PC-9 (cell line): ENCODE results near the gene BCL2L1. TPM values are rescaled to one million over a fixed set of nuclear protein-coding genes. Genes with fewer than 3 reads are reported as not detected.

Experiments
- BruUV-seq: library from RNA; stranded (reverse); fragments of 400-500 nt; replicated peaks from 2 replicates; lab custom pipeline; 2021; lab: Mats Ljungman, UMichigan
- CTCF ChIA-PET: fragments of 300-600 bp; sonication (Branson Sonifier 250); formaldehyde crosslinking; loops from one replicate; lab custom pipeline; 2022; ENCODE audit warnings: antibody characterized with exemption; lab: Charles Lee
- POLR2A ChIA-PET: fragments of 300-600 bp; sonication (Branson Sonifier 250); formaldehyde crosslinking; loops from one replicate; lab custom pipeline; 2022; ENCODE audit warnings: antibody characterized with exemption; ENCODE audit not compliant: unreplicated experiment; lab: Charles Lee
- DNase-seq, 2 experiments: peaks; one replicate each; pipeline versions ENCODE4 v3.0.0 to v3.0.0-alpha.2; 2015 to 2022; ENCODE audit warnings: mixed read lengths in 1 of 2
- H2AFZ ChIP-seq: fragments of 200-600 bp; sonication (generic); 2 replicates; pipeline ENCODE4 v1.8.1; 2017; ENCODE audit warnings: antibody characterized with exemption
- H3F3A ChIP-seq: fragments of 200-600 bp; sonication (generic); 2 replicates; pipeline ENCODE4 v1.8.1; 2017; ENCODE audit warnings: antibody characterized with exemption, mild to moderate bottlenecking, low read depth; ENCODE audit not compliant: insufficient read depth
- H3K27ac ChIP-seq: fragments of 200-600 bp; sonication (generic); 2 replicates; pipeline ENCODE4 v1.6.1; 2016; ENCODE audit warnings: mixed run types
- H3K27me3 ChIP-seq: fragments of 200-600 bp; sonication (generic); 2 replicates; pipeline ENCODE4 v1.6.1; 2016; ENCODE audit warnings: low read depth, mixed run types; ENCODE audit not compliant: insufficient read depth
- H3K36me3 ChIP-seq: fragments of 200-600 bp; sonication (generic); 2 replicates; pipeline ENCODE4 v1.6.1; 2016; ENCODE audit warnings: low read depth, mixed run types
- H3K4me1 ChIP-seq: fragments of 200-600 bp; sonication (generic); replicated peaks from 2 replicates; pipeline ENCODE4 v1.6.1; 2016; ENCODE audit warnings: mixed run types; ENCODE audit not compliant: insufficient read depth
- H3K4me2 ChIP-seq: fragments of 200-600 bp; sonication (generic); 2 replicates; pipeline ENCODE4 v1.6.1; 2017; ENCODE audit warnings: mixed run types
- H3K4me3 ChIP-seq: fragments of 200-600 bp; sonication (generic); 2 replicates; pipeline ENCODE4 v1.6.1; 2016; ENCODE audit warnings: mixed run types
- H3K79me2 ChIP-seq: fragments of 200-600 bp; sonication (generic); 2 replicates; pipeline ENCODE4 v1.6.1; 2017; ENCODE audit warnings: low read depth, mixed run types
- H3K9me2 ChIP-seq: fragments of 200-600 bp; sonication (generic); 2 replicates; pipeline ENCODE4 v1.8.1; 2017; ENCODE audit warnings: mild to moderate bottlenecking; ENCODE audit not compliant: insufficient read depth
- H3K9me3 ChIP-seq: fragments of 200-600 bp; sonication (generic); 2 replicates; pipeline ENCODE4 v1.8.1; 2016; ENCODE audit warnings: low read depth; ENCODE audit not compliant: insufficient read depth
- H4K20me1 ChIP-seq: fragments of 200-600 bp; sonication (generic); 2 replicates; pipeline ENCODE4 v1.8.1; 2017; ENCODE audit not compliant: insufficient read depth
- EZH2 ChIP-seq: fragments of 200-600 bp; sonication (generic); IDR thresholded peaks from 2 replicates; pipeline ENCODE4 v1.8.0; 2017; ENCODE audit warnings: antibody characterized with exemption, low read depth
- intact Hi-C: fragments of 100-400 bp; cut with micrococcal nuclease; formaldehyde crosslinking; loops from one replicate; pipeline ENCODE4 v1.10.0; 2022; ENCODE audit not compliant: unreplicated experiment
- total RNA-seq: library from RNA; stranded (reverse); gene quantifications from 2 replicates; pipeline ENCODE4 v1.2.3, GENCODE V29; 2021
- TF ChIP-seq, protein P1 (sequence below): fragments of 200-600 bp; sonication (generic); conservative IDR thresholded peaks from 2 replicates; pipeline ENCODE4 v1.6.1; 2017; ENCODE audit warnings: mixed run types, antibody characterized with exemption, mild to moderate bottlenecking, moderate library complexity

Gene BCL2L1
- total RNA-seq, 1 experiment from 2014 or later: 125 TPM

GRCh38 chr20:31719644-31720485, 2.8 kb downstream of the BCL2L1 start:
- Histone ChIP-seq H3K4me2 (peak overlapping the region; percentile 97), H2AFZ (no peak overlapping the region), H3K79me2 (peaks cover 84% of the 10 kb centered on the region), H3K9me3 (no peaks in the 10 kb centered on the region), H3F3A (peaks cover 69% of the 10 kb centered on the region), H3K4me1 (peaks cover 42% of the 10 kb centered on the region), H3K36me3 (peaks cover 48% of the 10 kb centered on the region), H3K9me2 (no peaks in the 10 kb centered on the region), H3K27me3 (no peaks in the 10 kb centered on the region), H4K20me1 (no peaks in the 10 kb centered on the region), H3K4me3 (peak overlapping the region; percentile 88), H3K27ac (peak overlapping the region; percentile 99)
- ChIA-PET CTCF (interaction anchor here (0.7 to 2.4 kb wide), 6 partner anchors 9 to 86 kb away, joined by 3 to 14 read pairs (median 8); no protein-coding TSS in a partner anchor), POLR2A (interaction anchor here (0.5 to 2.3 kb wide), 14 partner anchors 11 to 1204 kb away, joined by 3 to 13 read pairs (median 4); no protein-coding TSS in a partner anchor)
- BruUV-seq: no TSS peak
- DNase-seq: peak; percentile 82 to 94
- intact Hi-C loops: loop anchor here (1.0 kb wide), 4 partner anchors 8 to 42 kb away; no protein-coding TSS in a partner anchor
- TF ChIP-seq EZH2: no peak
- TF ChIP-seq, protein P1, sequence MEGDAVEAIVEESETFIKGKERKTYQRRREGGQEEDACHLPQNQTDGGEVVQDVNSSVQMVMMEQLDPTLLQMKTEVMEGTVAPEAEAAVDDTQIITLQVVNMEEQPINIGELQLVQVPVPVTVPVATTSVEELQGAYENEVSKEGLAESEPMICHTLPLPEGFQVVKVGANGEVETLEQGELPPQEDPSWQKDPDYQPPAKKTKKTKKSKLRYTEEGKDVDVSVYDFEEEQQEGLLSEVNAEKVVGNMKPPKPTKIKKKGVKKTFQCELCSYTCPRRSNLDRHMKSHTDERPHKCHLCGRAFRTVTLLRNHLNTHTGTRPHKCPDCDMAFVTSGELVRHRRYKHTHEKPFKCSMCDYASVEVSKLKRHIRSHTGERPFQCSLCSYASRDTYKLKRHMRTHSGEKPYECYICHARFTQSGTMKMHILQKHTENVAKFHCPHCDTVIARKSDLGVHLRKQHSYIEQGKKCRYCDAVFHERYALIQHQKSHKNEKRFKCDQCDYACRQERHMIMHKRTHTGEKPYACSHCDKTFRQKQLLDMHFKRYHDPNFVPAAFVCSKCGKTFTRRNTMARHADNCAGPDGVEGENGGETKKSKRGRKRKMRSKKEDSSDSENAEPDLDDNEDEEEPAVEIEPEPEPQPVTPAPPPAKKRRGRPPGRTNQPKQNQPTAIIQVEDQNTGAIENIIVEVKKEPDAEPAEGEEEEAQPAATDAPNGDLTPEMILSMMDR: no peak

DNA sequence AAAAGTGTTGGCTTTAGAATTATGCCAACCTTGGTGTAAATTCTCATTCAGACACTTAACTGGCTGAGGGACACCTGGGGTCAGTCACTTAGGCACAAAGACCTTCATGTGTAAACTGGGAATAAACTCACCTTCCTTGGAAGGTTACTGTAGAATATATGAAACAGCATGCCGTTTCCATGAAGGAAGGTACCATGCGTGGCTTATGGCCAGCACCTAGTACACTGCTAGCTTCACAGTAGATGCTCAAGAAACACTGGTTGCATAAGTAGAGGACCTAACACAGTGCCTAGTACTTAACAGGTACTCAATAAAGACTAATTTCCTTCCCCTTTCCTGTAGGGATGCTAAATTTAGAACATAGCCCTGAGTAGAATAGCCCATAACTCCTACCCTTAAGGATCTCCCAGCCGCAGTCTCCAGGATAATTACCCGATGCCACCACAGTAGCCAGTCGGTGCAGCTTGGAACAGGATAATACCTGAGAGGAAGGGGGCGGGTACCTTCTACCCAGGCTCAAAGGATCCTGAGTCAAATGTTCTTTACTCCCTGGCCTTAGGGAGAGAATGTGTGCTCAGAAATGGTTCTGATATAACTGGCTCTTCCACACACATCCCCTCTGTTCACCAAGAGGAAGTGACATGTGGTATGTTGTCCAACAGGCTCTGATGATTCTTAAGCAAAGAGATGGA, 3.6 kb downstream of the BCL2L1 start:
- H2AFZ ChIP-seq: no peak overlapping the region
- H3K27ac ChIP-seq: peak overlapping the region; percentile 99
- TF ChIP-seq EZH2: no peak
- TF ChIP-seq, protein P1: no peak
- no peaks in the 10 kb centered on the region for H3K9me2 ChIP-seq
- H3K4me1 ChIP-seq: peaks cover 50% of the 10 kb centered on the region
- H3K4me2 ChIP-seq: peak overlapping the region; percentile 97
- peaks cover 92% of the 10 kb centered on the region for H3K79me2 ChIP-seq
- H3K36me3 ChIP-seq: peaks cover 54% of the 10 kb centered on the region
- H4K20me1 ChIP-seq: no peaks in the 10 kb centered on the region
- H3F3A ChIP-seq: peaks cover 74% of the 10 kb centered on the region
- peak; percentile 77 to 98 for DNase-seq
- no peaks in the 10 kb centered on the region for H3K27me3 ChIP-seq
- ChIA-PET POLR2A (interaction anchor here (0.5 to 2.3 kb wide), 5 partner anchors 15 to 153 kb away, joined by 3 to 13 read pairs (median 10); no protein-coding TSS in a partner anchor), CTCF (interaction anchor here (0.6 to 2.4 kb wide), 8 partner anchors 14 to 162 kb away, joined by 3 to 14 read pairs (median 6); no protein-coding TSS in a partner anchor)
- no TSS peak for BruUV-seq
- peak overlapping the region; percentile 88 for H3K4me3 ChIP-seq
- no peaks in the 10 kb centered on the region for H3K9me3 ChIP-seq
- intact Hi-C loops: loop anchor here (1.0 kb wide), 3 partner anchors 15 to 41 kb away; no protein-coding TSS in a partner anchor
